DND-41 (cell line): ENCODE results near the gene KRTAP20-2.

Source experiments
- ATAC-seq: fragments of 200-7000 bp; cut with Tn5 transposase; 3 replicates; pipeline ENCODE4 v1.9.1; 2021; ENCODE audit warnings: low read depth; ENCODE audit not compliant: insufficient read depth
- DNase-seq: peaks from one replicate; pipeline ENCODE4 v3.0.0-alpha.2; 2020
- H2AFZ ChIP-seq: 2 replicates; pipeline ENCODE4 v1.6.0; 2012; ENCODE audit warnings: low read depth, low read length
- H3K27ac ChIP-seq: 2 replicates; pipeline ENCODE4 v1.5.1; 2012; ENCODE audit warnings: low read length, inconsistent platforms
- H3K27me3 ChIP-seq: fragments of 200-600 bp; sonication (generic); 2 replicates; pipeline ENCODE4 v1.6.0; 2012; ENCODE audit warnings: low read length, mild to moderate bottlenecking, inconsistent platforms; ENCODE audit not compliant: insufficient read depth, poor library complexity
- H3K36me3 ChIP-seq: 2 replicates; pipeline ENCODE4 v1.5.1; 2012; ENCODE audit warnings: low read length, inconsistent platforms; ENCODE audit not compliant: insufficient read depth
- H3K4me1 ChIP-seq: 2 replicates; pipeline ENCODE4 v1.5.1; 2012; ENCODE audit warnings: mild to moderate bottlenecking, low read length; ENCODE audit not compliant: insufficient read depth
- H3K4me2 ChIP-seq: 2 replicates; pipeline ENCODE4 v1.6.0; 2012; ENCODE audit warnings: mild to moderate bottlenecking, moderate library complexity, low read length, inconsistent platforms; ENCODE audit not compliant: insufficient read depth
- H3K4me3 ChIP-seq, 2 experiments: fragments of 200-600 bp in 1 of 2; shearing (Covaris generic) in 1 of 2; 2 replicates each; pipeline ENCODE4 v1.5.1; 2012 to 2016; ENCODE audit warnings: inconsistent platforms in 2 of 2, low read length in 2 of 2, mild to moderate bottlenecking in 2 of 2, low read depth in 1 of 2, moderate library complexity in 1 of 2
- H3K79me2 ChIP-seq: 2 replicates; pipeline ENCODE4 v1.6.0; 2012; ENCODE audit warnings: low read length, inconsistent platforms; ENCODE audit not compliant: insufficient read depth
- H3K9ac ChIP-seq: 2 replicates; pipeline ENCODE4 v1.6.0; 2012; ENCODE audit warnings: low read depth, mild to moderate bottlenecking, inconsistent platforms, low read length, moderate library complexity
- H3K9me3 ChIP-seq: 2 replicates; pipeline ENCODE4 v1.5.1; 2012; ENCODE audit warnings: low read length, moderate library complexity, mild to moderate bottlenecking, inconsistent platforms; ENCODE audit not compliant: insufficient read depth, severe bottlenecking
- H4K20me1 ChIP-seq: 2 replicates; pipeline ENCODE4 v1.6.0; 2012; ENCODE audit warnings: low read length; ENCODE audit not compliant: insufficient read depth
- EZH2 ChIP-seq: IDR thresholded peaks from 3 replicates; pipeline ENCODE4 v1.6.1; 2012; ENCODE audit warnings: borderline replicate concordance, low read depth, mild to moderate bottlenecking, moderate library complexity, low read length, inconsistent platforms; ENCODE audit not compliant: severe bottlenecking
- TF ChIP-seq, protein P1 (sequence below): IDR thresholded peaks from 2 replicates; pipeline ENCODE4 v1.5.1; 2012; ENCODE audit warnings: borderline replicate concordance, low read length, moderate library complexity, mild to moderate bottlenecking; ENCODE audit not compliant: poor library complexity, severe bottlenecking; ENCODE audit errors: extremely low read depth

Gene KRTAP20-2

DNA sequence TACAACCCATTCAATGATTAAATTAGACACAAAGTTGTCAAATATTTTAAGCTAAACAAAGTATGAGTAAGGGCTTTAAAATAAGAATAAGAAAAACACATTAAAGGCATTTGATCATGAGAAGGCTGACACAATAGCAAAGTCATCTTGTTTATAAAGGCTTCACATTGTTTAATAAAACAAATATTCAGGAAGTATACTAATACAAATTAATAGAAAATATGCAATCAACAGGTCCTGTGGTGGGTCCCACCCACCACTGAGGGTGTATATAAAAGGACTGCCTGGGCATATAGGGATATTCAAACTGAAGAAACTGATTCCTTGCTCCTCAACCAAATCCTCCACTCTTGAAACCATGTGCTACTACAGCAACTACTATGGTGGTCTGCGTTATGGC, at the start of gene KRTAP20-2:
KRTAP20-2 (plus strand) TSS at position 301 of the 400 bp plus-strand sequence; CDS start at position 359, 58 bp downstream.
- no peak for TF ChIP-seq EZH2
- H3K79me2 ChIP-seq, result no peaks in the 10 kb centered on the region
- no peak within 1 kb of the TSS for H3K4me2 ChIP-seq
- no peak within 1 kb of the TSS for H3K27ac ChIP-seq
- no peak within 1 kb of the TSS for H2AFZ ChIP-seq
- no peaks in the 10 kb centered on the region for H3K36me3 ChIP-seq
- H3K4me1 ChIP-seq, result no peaks in the 10 kb centered on the region
- H3K9ac ChIP-seq, result no peak within 1 kb of the TSS
- no peaks in the 10 kb centered on the region for H3K9me3 ChIP-seq
- H3K27me3 ChIP-seq, result no peaks in the 10 kb centered on the region
- H4K20me1 ChIP-seq, result no peaks in the 10 kb centered on the region
- DNase-seq (no peak), ATAC-seq (no peak)
- no peak within 1 kb of the TSS for H3K4me3 ChIP-seq

GRCh38 chr21:30590297-30590696, 44.7 kb upstream of the KRTAP20-2 start, which contains the start of gene KRTAP22-2:
TSS of gene KRTAP22-2 (minus strand) at chr21:30590397.
- no peaks in the 10 kb centered on the region for H3K36me3 ChIP-seq
- no peaks in the 10 kb centered on the region for H3K4me1 ChIP-seq
- no peak for DNase-seq
- no peak within 1 kb of the TSS for H3K4me2 ChIP-seq
- no peaks in the 10 kb centered on the region for H4K20me1 ChIP-seq
- H3K27ac ChIP-seq, result no peak within 1 kb of the TSS
- no peak within 1 kb of the TSS for H3K9ac ChIP-seq
- no peaks in the 10 kb centered on the region for H3K27me3 ChIP-seq
- H3K79me2 ChIP-seq, result no peaks in the 10 kb centered on the region
- no peaks in the 10 kb centered on the region for H3K9me3 ChIP-seq
- TF ChIP-seq EZH2, result no peak
- TF ChIP-seq, protein P1, sequence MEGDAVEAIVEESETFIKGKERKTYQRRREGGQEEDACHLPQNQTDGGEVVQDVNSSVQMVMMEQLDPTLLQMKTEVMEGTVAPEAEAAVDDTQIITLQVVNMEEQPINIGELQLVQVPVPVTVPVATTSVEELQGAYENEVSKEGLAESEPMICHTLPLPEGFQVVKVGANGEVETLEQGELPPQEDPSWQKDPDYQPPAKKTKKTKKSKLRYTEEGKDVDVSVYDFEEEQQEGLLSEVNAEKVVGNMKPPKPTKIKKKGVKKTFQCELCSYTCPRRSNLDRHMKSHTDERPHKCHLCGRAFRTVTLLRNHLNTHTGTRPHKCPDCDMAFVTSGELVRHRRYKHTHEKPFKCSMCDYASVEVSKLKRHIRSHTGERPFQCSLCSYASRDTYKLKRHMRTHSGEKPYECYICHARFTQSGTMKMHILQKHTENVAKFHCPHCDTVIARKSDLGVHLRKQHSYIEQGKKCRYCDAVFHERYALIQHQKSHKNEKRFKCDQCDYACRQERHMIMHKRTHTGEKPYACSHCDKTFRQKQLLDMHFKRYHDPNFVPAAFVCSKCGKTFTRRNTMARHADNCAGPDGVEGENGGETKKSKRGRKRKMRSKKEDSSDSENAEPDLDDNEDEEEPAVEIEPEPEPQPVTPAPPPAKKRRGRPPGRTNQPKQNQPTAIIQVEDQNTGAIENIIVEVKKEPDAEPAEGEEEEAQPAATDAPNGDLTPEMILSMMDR, result no peak
- H3K4me3 ChIP-seq, result no peak within 1 kb of the TSS
- no peak within 1 kb of the TSS for H2AFZ ChIP-seq
- ATAC-seq, result no peak

DNA sequence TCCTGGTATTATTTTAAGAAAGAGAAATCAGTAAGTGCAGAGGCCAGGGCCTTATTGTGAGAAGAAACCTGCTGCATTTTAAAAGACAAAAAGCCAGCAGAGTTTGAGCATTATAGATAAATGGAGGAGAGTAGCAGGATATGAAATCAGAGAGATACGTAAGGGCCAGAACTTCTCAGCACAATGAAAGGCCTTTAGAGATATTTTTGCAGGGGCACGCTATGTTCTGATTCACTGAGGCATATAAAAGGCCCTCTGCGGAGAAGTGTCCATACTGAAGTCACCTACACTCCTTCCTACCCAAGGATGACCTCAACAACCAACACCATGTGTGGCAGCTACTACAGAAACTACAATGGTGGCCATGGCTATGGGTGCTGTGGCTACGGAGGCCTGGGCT, 42.9 kb upstream of the KRTAP20-2 start, which contains the start of gene KRTAP6-3:
KRTAP6-3 (plus strand) TSS at position 301 of the 400 bp plus-strand sequence; CDS start at position 307, 6 bp downstream.
- Histone ChIP-seq H3K27me3 (no peaks in the 10 kb centered on the region), H3K9ac (no peak within 1 kb of the TSS), H3K27ac (no peak within 1 kb of the TSS), H2AFZ (no peak within 1 kb of the TSS), H3K36me3 (no peaks in the 10 kb centered on the region), H3K4me2 (no peak within 1 kb of the TSS), H3K9me3 (no peaks in the 10 kb centered on the region), H3K79me2 (no peaks in the 10 kb centered on the region), H4K20me1 (no peaks in the 10 kb centered on the region), H3K4me1 (no peaks in the 10 kb centered on the region), H3K4me3 (no peak within 1 kb of the TSS)
- ATAC-seq (no peak), DNase-seq (no peak)
- TF ChIP-seq EZH2, result no peak
- TF ChIP-seq, protein P1, result no peak

- DNase-seq, result no peak
- no peak within 1 kb of the TSS for H3K4me2 ChIP-seq
- no peak within 1 kb of the TSS for H2AFZ ChIP-seq
- no peak within 1 kb of the TSS for H3K4me3 ChIP-seq
- H3K36me3 ChIP-seq, result no peaks in the 10 kb centered on the region
- H3K27ac ChIP-seq, result no peak within 1 kb of the TSS
- H3K4me1 ChIP-seq, result no peaks in the 10 kb centered on the region
- no peak for TF ChIP-seq EZH2
- TF ChIP-seq, protein P1, result no peak
- H3K9ac ChIP-seq, result no peak within 1 kb of the TSS
- H3K79me2 ChIP-seq, result no peaks in the 10 kb centered on the region
- no peaks in the 10 kb centered on the region for H3K9me3 ChIP-seq
- no peak for ATAC-seq
- no peaks in the 10 kb centered on the region for H4K20me1 ChIP-seq
- no peaks in the 10 kb centered on the region for H3K27me3 ChIP-seq
These were observed 36.2 kb upstream of the KRTAP20-2 start, which contains the start of gene KRTAP6-2 for GRCh38 chr21:30598802-30599201. TSS of gene KRTAP6-2 (minus strand) at chr21:30598902. CDS start at chr21:30598874, 28 bp downstream.
